MM.1S (cell line): ENCODE results near the gene KLF6.
A peak's percentile ranks its signal among the peaks of the same experiment; 100 is the strongest.

Source experiments
- DNase-seq: peaks from one replicate; pipeline ENCODE4 v3.0.0-alpha.2; 2015
- H2AFZ ChIP-seq: fragments of 300-600 bp; sonication (generic); 2 replicates; pipeline ENCODE4 v1.6.0; 2016; ENCODE audit warnings: antibody characterized with exemption, low read length
- H3F3A ChIP-seq: fragments of 300-600 bp; sonication (generic); 2 replicates; pipeline ENCODE4 v1.6.1; 2016; ENCODE audit warnings: mild to moderate bottlenecking, antibody characterized with exemption, low read length, moderate library complexity, mixed read lengths; ENCODE audit not compliant: insufficient read depth
- H3K27ac ChIP-seq: fragments of 300-600 bp; sonication (generic); 2 replicates; pipeline ENCODE4 v1.5.1; 2016; ENCODE audit warnings: mild to moderate bottlenecking, low read length
- H3K27me3 ChIP-seq: fragments of 300-600 bp; sonication (generic); replicated peaks from 2 replicates; pipeline ENCODE4 v1.6.0; 2016; ENCODE audit warnings: low read length; ENCODE audit not compliant: insufficient read depth
- H3K36me3 ChIP-seq: fragments of 300-600 bp; sonication (generic); replicated peaks from 2 replicates; pipeline ENCODE4 v1.6.1; 2016; ENCODE audit warnings: mild to moderate bottlenecking, low read length, mixed read lengths; ENCODE audit not compliant: insufficient read depth
- H3K4me1 ChIP-seq: fragments of 300-600 bp; sonication (generic); 2 replicates; pipeline ENCODE4 v1.6.1; 2016; ENCODE audit warnings: low read length, mixed read lengths
- H3K4me2 ChIP-seq: fragments of 300-600 bp; sonication (generic); 2 replicates; pipeline ENCODE4 v1.6.0; 2016; ENCODE audit warnings: low read depth, low read length
- H3K4me3 ChIP-seq: fragments of 300-600 bp; sonication (generic); 2 replicates; pipeline ENCODE4 v1.5.1; 2016; ENCODE audit warnings: low read length, mixed read lengths
- H3K79me2 ChIP-seq: fragments of 300-600 bp; sonication (generic); 2 replicates; pipeline ENCODE4 v1.6.1; 2016; ENCODE audit warnings: mixed run types, low read length, mixed read lengths
- H3K9ac ChIP-seq: fragments of 300-600 bp; sonication (generic); 2 replicates; pipeline ENCODE4 v1.6.1; 2016; ENCODE audit warnings: low read length, mixed read lengths
- H3K9me2 ChIP-seq: fragments of 300-600 bp; sonication (generic); replicated peaks from 2 replicates; pipeline ENCODE4 v1.6.1; 2016; ENCODE audit warnings: mild to moderate bottlenecking, low read length, mixed read lengths; ENCODE audit not compliant: insufficient read depth
- H3K9me3 ChIP-seq: fragments of 300-600 bp; sonication (generic); replicated peaks from 2 replicates; pipeline ENCODE4 v1.6.1; 2016; ENCODE audit warnings: mild to moderate bottlenecking, low read length, mixed read lengths; ENCODE audit not compliant: insufficient read depth
- H4K20me1 ChIP-seq: fragments of 300-600 bp; sonication (generic); 2 replicates; pipeline ENCODE4 v1.6.1; 2016; ENCODE audit warnings: mild to moderate bottlenecking, low read length, moderate library complexity, mixed read lengths; ENCODE audit not compliant: insufficient read depth
- CTCF ChIP-seq: fragments of 300-600 bp; sonication (generic); IDR thresholded peaks from 2 replicates; pipeline ENCODE4 v1.5.1; 2016; ENCODE audit warnings: antibody characterized with exemption, low read length, mixed read lengths
- EZH2 ChIP-seq: fragments of 300-600 bp; sonication (generic); optimal IDR thresholded peaks from 2 replicates; pipeline ENCODE3; 2017; ENCODE audit warnings: low read depth, mild to moderate bottlenecking, antibody characterized with exemption, low read length, mixed read lengths
- EZH2phosphoT487 ChIP-seq: fragments of 300-600 bp; sonication (generic); IDR thresholded peaks from 2 replicates; pipeline ENCODE4 v1.6.1; 2018; ENCODE audit warnings: antibody characterized with exemption, low read length

Gene KLF6

DNA sequence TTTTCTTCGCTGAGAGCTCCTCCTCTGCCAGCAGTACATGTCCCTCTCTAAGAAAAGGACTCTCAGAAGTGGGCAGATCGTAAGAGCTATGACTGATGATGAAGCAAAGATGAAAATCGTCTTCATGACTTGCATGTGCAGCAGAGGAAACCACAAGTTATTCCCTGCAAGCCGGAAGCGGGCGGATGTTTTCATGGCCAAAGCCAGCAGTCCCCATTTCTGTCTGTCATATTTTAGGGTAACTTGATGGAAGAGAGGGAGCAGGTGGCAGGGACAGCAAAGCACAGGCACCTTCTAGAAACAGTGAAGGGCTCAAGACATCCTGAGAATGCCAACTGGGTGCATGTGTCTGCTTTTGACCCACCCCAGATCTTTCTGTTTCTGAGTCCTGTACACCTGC lies 19.9 kb downstream of the KLF6 start:
- TF ChIP-seq CTCF, result no peak
- no peak for TF ChIP-seq EZH2
- TF ChIP-seq EZH2phosphoT487, result no peak
- peak overlapping the region; percentile 77 for H3K4me2 ChIP-seq
- no peaks in the 10 kb centered on the region for H3K36me3 ChIP-seq
- no peaks in the 10 kb centered on the region for H3K79me2 ChIP-seq
- no peaks in the 10 kb centered on the region for H3K9me2 ChIP-seq
- no peaks in the 10 kb centered on the region for H3K9me3 ChIP-seq
- H4K20me1 ChIP-seq, result no peaks in the 10 kb centered on the region
- H3K4me1 ChIP-seq, result peaks cover 43% of the 10 kb centered on the region
- no peaks in the 10 kb centered on the region for H3K27me3 ChIP-seq
- H2AFZ ChIP-seq, result peak overlapping the region; percentile 44
- H3K4me3 ChIP-seq, result peak overlapping the region; percentile 39; the same call in 1 of the 2 replicates
- peak overlapping the region; percentile 54 for H3K9ac ChIP-seq
- H3K27ac ChIP-seq, result peak overlapping the region; percentile 89
- DNase-seq, result peak; percentile 75
- H3F3A ChIP-seq, result peaks cover 25% of the 10 kb centered on the region

DNA sequence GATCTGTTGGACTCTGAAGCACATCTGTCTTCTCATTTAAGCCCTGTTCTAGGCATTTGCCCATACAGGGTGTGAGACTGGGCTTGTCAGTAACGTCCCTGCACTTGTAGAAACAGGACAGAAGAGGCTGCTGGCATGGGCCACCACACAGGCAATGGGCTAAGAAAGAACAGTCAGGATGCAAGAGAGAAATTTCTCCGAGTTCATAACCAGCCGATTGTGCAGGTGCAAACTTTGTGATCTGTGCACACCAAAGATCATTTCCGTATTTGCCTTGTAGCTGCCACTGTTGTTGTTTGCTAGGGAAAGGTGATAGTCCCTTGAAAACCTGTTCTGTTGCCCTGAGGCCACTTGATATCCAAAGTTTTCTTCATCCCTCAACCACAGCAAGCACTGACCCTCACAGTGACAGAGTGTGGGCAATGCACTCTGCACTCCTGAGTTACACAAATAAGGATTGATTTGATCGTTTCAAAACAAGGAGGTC lies 20.3 kb downstream of the KLF6 start:
- H2AFZ ChIP-seq, result peak overlapping the region; percentile 44
- H3K9me3 ChIP-seq, result no peaks in the 10 kb centered on the region
- H4K20me1 ChIP-seq, result no peaks in the 10 kb centered on the region
- peak overlapping the region; percentile 77 for H3K4me2 ChIP-seq
- H3K9me2 ChIP-seq, result no peaks in the 10 kb centered on the region
- peak overlapping the region; percentile 89 for H3K27ac ChIP-seq
- H3K9ac ChIP-seq, result peak overlapping the region; percentile 54
- no peaks in the 10 kb centered on the region for H3K27me3 ChIP-seq
- TF ChIP-seq CTCF (no peak), EZH2phosphoT487 (no peak), EZH2 (no peak)
- peaks cover 25% of the 10 kb centered on the region for H3F3A ChIP-seq
- DNase-seq, result peak; percentile 55
- H3K36me3 ChIP-seq, result no peaks in the 10 kb centered on the region
- peaks cover 43% of the 10 kb centered on the region for H3K4me1 ChIP-seq
- H3K79me2 ChIP-seq, result no peaks in the 10 kb centered on the region
- H3K4me3 ChIP-seq, result peak overlapping the region; percentile 39; the same call in 1 of the 2 replicates

DNA sequence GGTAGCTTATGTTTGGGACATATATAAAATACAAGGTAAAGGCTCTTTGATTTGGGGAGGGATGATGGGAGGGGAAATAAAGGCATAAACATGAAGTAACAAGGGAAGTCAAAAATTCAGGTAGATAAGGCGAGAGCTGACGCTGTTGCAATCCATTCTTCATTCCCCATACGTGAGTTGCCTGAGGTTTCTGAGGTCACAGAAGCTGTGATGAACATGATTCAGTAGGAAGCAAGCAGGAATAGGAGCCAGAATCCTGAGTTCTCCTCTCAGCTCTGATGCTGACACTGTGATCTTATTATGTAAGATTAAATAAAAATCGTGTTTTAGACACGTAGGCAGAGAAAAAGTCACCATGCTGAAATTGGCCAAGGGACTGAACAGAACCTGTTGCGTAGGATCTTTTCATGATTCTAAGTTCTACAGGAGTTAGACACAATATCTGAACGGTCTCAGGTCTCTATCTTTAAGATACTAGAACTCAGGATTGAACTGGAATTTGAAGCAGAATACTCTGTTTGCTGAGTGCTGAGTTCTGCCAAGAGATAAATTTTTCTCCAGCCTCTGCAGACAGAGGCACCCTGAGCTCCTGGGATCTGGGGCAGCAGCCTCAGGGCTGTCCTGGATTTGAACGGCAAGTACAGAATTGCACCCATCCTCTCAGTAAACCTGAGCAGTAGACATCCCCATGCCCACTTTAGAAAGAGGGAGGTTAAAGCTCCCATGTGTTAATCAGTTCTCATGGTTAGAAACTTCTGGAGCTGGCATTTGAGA lies 21.0 kb downstream of the KLF6 start:
- no peaks in the 10 kb centered on the region for H3K36me3 ChIP-seq
- no peaks in the 10 kb centered on the region for H4K20me1 ChIP-seq
- TF ChIP-seq CTCF, result no peak
- TF ChIP-seq EZH2phosphoT487, result no peak
- TF ChIP-seq EZH2, result no peak
- H3K4me3 ChIP-seq, result 0 out of 2 replicates have a peak overlapping the region, but pooled peaks have one; percentile 39
- peak overlapping the region; percentile 44 for H2AFZ ChIP-seq
- no peaks in the 10 kb centered on the region for H3K27me3 ChIP-seq
- H3K4me2 ChIP-seq, result peak overlapping the region; percentile 77
- DNase-seq, result no peak
- peaks cover 25% of the 10 kb centered on the region for H3F3A ChIP-seq
- no peaks in the 10 kb centered on the region for H3K9me2 ChIP-seq
- H3K27ac ChIP-seq, result peak overlapping the region; percentile 89
- peak overlapping the region; percentile 54 for H3K9ac ChIP-seq
- peaks cover 45% of the 10 kb centered on the region for H3K4me1 ChIP-seq
- no peaks in the 10 kb centered on the region for H3K9me3 ChIP-seq
- no peaks in the 10 kb centered on the region for H3K79me2 ChIP-seq
